GM21423 (cell line): Measurements from ENCODE around the gene ENAM.

Experiments used
- ATAC-seq: cut with Tn5 transposase; IDR thresholded peaks from one replicate; pipeline ENCODE4 v1.9.1; 2021; ENCODE audit warnings: mild to moderate bottlenecking, moderate library complexity; ENCODE audit not compliant: unreplicated experiment

Gene ENAM

GRCh38 chr4:70628444-70628843 lies at the start of gene ENAM:
Gene ENAM, plus strand, starts transcription at chr4:70628744. Its CDS starts 757 bp downstream, at chr4:70629501.
- no peak for ATAC-seq

- ATAC-seq, result no peak
Observed at GRCh38 chr4:70581980-70582379, 46.6 kb upstream of the ENAM start.

- no peak for ATAC-seq
Observed at GRCh38 chr4:70583952-70584834, 44.4 kb upstream of the ENAM start.

GRCh38 chr4:70586841-70587240 lies 41.7 kb upstream of the ENAM start:
- ATAC-seq, result no peak

GRCh38 chr4:70589785-70590184 lies 38.8 kb upstream of the ENAM start:
- ATAC-seq, result peak; percentile 97

GRCh38 chr4:70591955-70592582 lies 36.5 kb upstream of the ENAM start, which contains the start of gene AMBN:
Gene AMBN, plus strand, starts transcription at chr4:70592256. Its CDS starts 103 bp downstream, at chr4:70592359.
- ATAC-seq, result no peak

GRCh38 chr4:70594196-70594595 lies 34.3 kb upstream of the ENAM start:
- ATAC-seq, result no peak

- ATAC-seq, result no peak
Observed at GRCh38 chr4:70600305-70600704, 28.2 kb upstream of the ENAM start.

GRCh38 chr4:70600977-70601376 lies 27.6 kb upstream of the ENAM start:
- no peak for ATAC-seq

- peak; percentile 98 for ATAC-seq
Observed at GRCh38 chr4:70601422-70602039, 27.0 kb upstream of the ENAM start.

GRCh38 chr4:70603856-70604255 lies 24.7 kb upstream of the ENAM start:
- ATAC-seq, result no peak

- ATAC-seq, result no peak
Observed at GRCh38 chr4:70606459-70606858, 22.1 kb upstream of the ENAM start.

- no peak for ATAC-seq
Observed at GRCh38 chr4:70607334-70607853, 21.1 kb upstream of the ENAM start.

GRCh38 chr4:70608324-70608723 lies 20.2 kb upstream of the ENAM start:
- no peak for ATAC-seq

GRCh38 chr4:70613306-70614183 lies 15.0 kb upstream of the ENAM start:
- ATAC-seq, result peak; percentile 76

GRCh38 chr4:70614184-70614555 lies 14.4 kb upstream of the ENAM start:
- ATAC-seq, result no peak

- no peak for ATAC-seq
Observed at GRCh38 chr4:70619288-70619687, 9.3 kb upstream of the ENAM start.

GRCh38 chr4:70619778-70620177 lies 8.8 kb upstream of the ENAM start:
- ATAC-seq, result no peak

- no peak for ATAC-seq
Observed at GRCh38 chr4:70623323-70623722, 5.2 kb upstream of the ENAM start.

- no peak for ATAC-seq
Observed at GRCh38 chr4:70624226-70624793, 4.2 kb upstream of the ENAM start.
